ENCODE measurements around the gene NSD1. TPM values are rescaled to one million over a fixed set of nuclear protein-coding genes. Genes with fewer than 3 reads are reported as not detected.

The NSD1 gene
- total RNA-seq, 3 donors from 2014 or later = 37.7 to 52.2 (median 38.6) TPM

DNA sequence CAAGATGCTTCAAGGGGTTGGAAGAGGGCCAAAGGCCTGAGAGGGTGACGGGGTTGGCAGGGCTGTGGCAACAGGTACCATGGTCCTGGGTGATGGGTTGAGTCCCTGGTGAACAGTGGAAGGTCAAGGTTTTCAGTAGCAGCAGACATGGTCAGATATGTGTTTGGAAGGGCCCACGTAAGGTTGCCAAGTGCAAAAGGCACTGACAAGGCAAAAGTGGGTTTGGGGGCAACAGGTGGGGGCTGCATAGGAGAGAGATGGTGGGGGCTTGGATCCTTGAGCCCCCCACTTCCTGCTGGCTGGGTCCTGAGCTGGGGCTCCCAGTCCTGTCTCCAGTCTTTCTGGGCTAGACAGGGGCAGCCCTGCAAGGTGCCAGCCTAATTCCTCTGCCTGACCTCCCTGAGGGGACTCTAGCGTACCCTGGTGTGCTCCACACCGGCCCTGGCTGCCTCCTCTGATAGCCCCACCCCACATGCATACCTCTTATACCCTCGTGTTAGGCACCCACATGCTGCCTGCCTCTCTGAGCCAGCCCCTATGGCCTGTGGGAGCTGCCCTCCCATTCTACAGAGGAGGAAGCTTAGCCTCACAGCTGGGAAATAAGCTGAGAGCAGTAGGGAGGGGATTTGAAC lies 20.9 kb upstream of the NSD1 start:
- Histone ChIP-seq H3K27me3 (no peaks in the 10 kb centered on the region), H3K4me3 (no peak overlapping the region), H3K36me3 (no peaks in the 10 kb centered on the region), H3K9me3 (no peaks in the 10 kb centered on the region), H3K27ac (no peak overlapping the region), H3K4me1 (no peaks in the 10 kb centered on the region)
- TF ChIP-seq POLR2AphosphoS5 (IDR thresholded peaks at IDR 0.05) (no peak), POLR2A (IDR thresholded peaks at IDR 0.05) (no peak), CTCF (IDR thresholded peaks at IDR 0.05) (no peak)
- no peak for DNase-seq (ENCODE audit: low spot score in 2 of 2)
- intact Hi-C loops (cut with DNase I; ENCODE audit: low total_unique reads) = loop anchor here (5.0 to 10.0 kb wide), 2 partner anchors 205 to 342 kb away; no protein-coding TSS in a partner anchor

DNA sequence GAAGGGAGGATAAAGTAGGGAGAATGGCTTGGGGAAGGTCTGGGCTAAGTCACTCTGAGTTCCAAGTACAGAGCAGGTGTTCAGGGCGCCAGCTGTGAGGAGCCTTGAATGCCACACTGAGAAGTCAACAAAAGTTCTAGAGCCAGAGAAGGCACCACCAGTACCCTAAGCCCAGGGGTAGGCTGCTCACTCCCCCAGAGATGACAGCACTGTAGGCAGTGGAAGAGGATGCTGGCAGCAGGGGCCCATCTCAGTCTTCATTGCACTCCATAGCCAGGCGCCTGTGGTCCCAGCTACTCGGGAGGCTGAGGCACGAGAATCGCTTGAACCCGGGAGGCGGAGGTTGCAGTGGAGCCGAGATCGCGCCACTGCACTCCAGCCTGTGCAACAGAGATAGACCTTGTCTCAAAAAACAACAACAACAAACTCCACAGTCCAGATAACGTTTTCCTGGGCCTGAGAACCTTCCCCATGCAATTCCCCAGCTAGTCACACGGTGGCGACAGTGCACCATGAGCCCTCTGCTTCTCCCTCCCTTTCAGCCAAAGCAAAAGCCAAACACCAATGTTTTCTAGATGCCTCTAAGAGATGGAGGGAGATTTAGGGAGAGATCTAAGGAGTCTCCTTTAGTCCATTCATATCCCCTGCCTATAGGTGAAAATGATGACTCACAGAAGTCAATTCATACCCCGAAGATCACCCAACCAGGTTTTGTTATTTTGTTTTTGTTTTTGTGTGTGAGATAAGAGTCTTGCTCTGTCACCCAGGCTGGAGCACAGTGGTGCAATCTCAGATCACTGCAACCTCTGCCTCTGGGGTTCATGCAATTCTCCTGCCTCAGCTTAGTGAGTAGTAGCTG lies 19.8 kb upstream of the NSD1 start:
- Histone ChIP-seq H3K36me3 (no peaks in the 10 kb centered on the region), H3K27me3 (no peaks in the 10 kb centered on the region), H3K9me3 (no peaks in the 10 kb centered on the region), H3K4me1 (no peaks in the 10 kb centered on the region), H3K27ac (peak overlapping the region in 1 of 2 donors; percentile 23), H3K4me3 (no peak overlapping the region)
- TF ChIP-seq POLR2A (IDR thresholded peaks at IDR 0.05) (no peak), CTCF (IDR thresholded peaks at IDR 0.05) (peak; percentile 89 to 98 (median 96)), POLR2AphosphoS5 (IDR thresholded peaks at IDR 0.05) (peak in 1 of 3 donors; percentile 18)
- DNase-seq (ENCODE audit: low spot score in 2 of 2) = peak; percentile 53 to 78
- intact Hi-C loops (cut with DNase I; ENCODE audit: low total_unique reads) = loop anchor here (5.0 to 10.0 kb wide), 2 partner anchors 204 to 341 kb away; no protein-coding TSS in a partner anchor

- TF ChIP-seq POLR2A (IDR thresholded peaks at IDR 0.05) (no peak), CTCF (IDR thresholded peaks at IDR 0.05) (peak in 1 of 3 donors; percentile 7), POLR2AphosphoS5 (IDR thresholded peaks at IDR 0.05) (peak in 2 of 3 donors; percentile 29 to 50)
- H3K4me3 ChIP-seq = peak overlapping the region; percentile 22 to 60 (median 46)
- no peaks in the 10 kb centered on the region for H3K4me1 ChIP-seq
- H3K27me3 ChIP-seq = no peaks in the 10 kb centered on the region
- intact Hi-C loops (cut with DNase I; ENCODE audit: low total_unique reads) = loop anchor here (2.0 to 10.0 kb wide), 2 partner anchors 40 to 338 kb away; no protein-coding TSS in a partner anchor
- no peaks in the 10 kb centered on the region for H3K9me3 ChIP-seq
- peak; percentile 82 to 87 for DNase-seq (ENCODE audit: low spot score in 2 of 2)
- peak overlapping the region; percentile 67 to 86 for H3K27ac ChIP-seq
- no peaks in the 10 kb centered on the region for H3K36me3 ChIP-seq
Measured at GRCh38 chr5:177116631-177117373, 16.8 kb upstream of the NSD1 start.

- no peak for DNase-seq (ENCODE audit: low spot score in 2 of 2)
- Histone ChIP-seq H3K36me3 (no peaks in the 10 kb centered on the region), H3K4me3 (peak overlapping the region in 1 of 3 donors; percentile 60), H3K4me1 (no peaks in the 10 kb centered on the region), H3K27me3 (no peaks in the 10 kb centered on the region), H3K9me3 (no peaks in the 10 kb centered on the region), H3K27ac (peak overlapping the region in 1 of 2 donors; percentile 86)
- TF ChIP-seq POLR2AphosphoS5 (IDR thresholded peaks at IDR 0.05) (no peak), CTCF (IDR thresholded peaks at IDR 0.05) (no peak), POLR2A (IDR thresholded peaks at IDR 0.05) (no peak)
- intact Hi-C loops (cut with DNase I; ENCODE audit: low total_unique reads) = loop anchor here (2.0 to 10.0 kb wide), 2 partner anchors 39 to 337 kb away; no protein-coding TSS in a partner anchor
Measured at GRCh38 chr5:177117441-177118045, 16.0 kb upstream of the NSD1 start.
